Ovary (tissue), 3 donors: Measurements from ENCODE around the gene ZNF385D.

Experiments used
- CTCF ChIP-seq, 3 donors: fragments of 450-650 bp in 2 of 3; fragments of 200-600 bp in 1 of 3; IDR thresholded peaks; one replicate each; pipeline versions ENCODE4 v1.5.1 to v1.8.0; 2016 to 2022; ENCODE audit warnings: antibody characterized with exemption in 3 of 3, mild to moderate bottlenecking in 1 of 3
- EP300 ChIP-seq: sonication (generic); formaldehyde crosslinking; IDR thresholded peaks from one replicate; pipeline ENCODE4 v1.6.1; 2017; ENCODE audit warnings: antibody characterized with exemption
- POLR2A ChIP-seq: fragments of 450-650 bp; IDR thresholded peaks from one replicate; pipeline ENCODE4 v1.6.1; 2017; ENCODE audit warnings: antibody characterized with exemption, mild to moderate bottlenecking, moderate library complexity
- donor health status: DM: no; HTN: no; CAD: no.

- TF ChIP-seq CTCF (IDR thresholded peaks at IDR 0.05) = no peak
- TF ChIP-seq EP300 = no peak
- no peak for TF ChIP-seq POLR2A
These were observed 378.7 kb downstream of the ZNF385D start for GRCh38 chr3:21372316-21372715.
